Astrocyte (in vitro differentiated cells and primary cell): Measurements from ENCODE around the gene MCM3AP. TPM values are rescaled to one million over a fixed set of nuclear protein-coding genes. Genes with fewer than 3 reads are reported as not detected.

Experiments used
- DNase-seq: peaks from one replicate; pipeline ENCODE4 v3.0.0-alpha.2; 2010; ENCODE audit warnings: low read depth
- FAIRE-seq: peaks from 2 replicates; lab custom pipeline; 2011; peaks lifted over from hg19 to GRCh38; lab: Jason Lieb, UNC
- H2AFZ ChIP-seq: 2 replicates; pipeline ENCODE4 v1.6.0; 2012; ENCODE audit warnings: low read depth, low read length, inconsistent platforms
- H3K27ac ChIP-seq: 2 replicates; pipeline ENCODE4 v1.5.1; 2011; ENCODE audit warnings: low read depth, low read length, inconsistent platforms
- H3K27me3 ChIP-seq: 2 replicates; pipeline ENCODE4 v1.6.0; 2011; ENCODE audit warnings: low read length, inconsistent platforms; ENCODE audit not compliant: insufficient read depth
- H3K36me3 ChIP-seq: 2 replicates; pipeline ENCODE4 v1.5.1; 2011; ENCODE audit warnings: low read length, inconsistent platforms; ENCODE audit not compliant: insufficient read depth
- H3K4me1 ChIP-seq: 2 replicates; pipeline ENCODE4 v1.5.1; 2011; ENCODE audit warnings: low read length, inconsistent platforms; ENCODE audit not compliant: insufficient read depth
- H3K4me2 ChIP-seq: 2 replicates; pipeline ENCODE4 v1.6.0; 2012; ENCODE audit warnings: low read length, inconsistent platforms
- H3K4me3 ChIP-seq: 2 replicates; pipeline ENCODE4 v1.5.1; 2011; ENCODE audit warnings: low read depth, mild to moderate bottlenecking, low read length, inconsistent platforms; ENCODE audit not compliant: insufficient read depth
- H3K79me2 ChIP-seq: 2 replicates; pipeline ENCODE4 v1.6.0; 2012; ENCODE audit warnings: mild to moderate bottlenecking, low read length, inconsistent platforms; ENCODE audit not compliant: insufficient read depth
- H3K9ac ChIP-seq: 2 replicates; pipeline ENCODE4 v1.6.0; 2012; ENCODE audit warnings: mild to moderate bottlenecking, low read length, inconsistent platforms
- H3K9me3 ChIP-seq: 2 replicates; pipeline ENCODE4 v1.5.1; 2012; ENCODE audit warnings: low read depth, mild to moderate bottlenecking, low read length, inconsistent platforms; ENCODE audit not compliant: insufficient read depth
- H4K20me1 ChIP-seq: 2 replicates; pipeline ENCODE4 v1.6.0; 2012; ENCODE audit warnings: low read length, inconsistent platforms; ENCODE audit not compliant: insufficient read depth
- H3K27ac Mint-ChIP-seq: one replicate; pipeline ENCODE4 v1.8.0; 2021; ENCODE audit warnings: mild to moderate bottlenecking, mixed read lengths; ENCODE audit not compliant: unreplicated experiment
- H3K27me3 Mint-ChIP-seq: one replicate; pipeline ENCODE4 v1.8.0; 2021; ENCODE audit warnings: low read depth, mixed read lengths; ENCODE audit not compliant: unreplicated experiment
- H3K36me3 Mint-ChIP-seq: one replicate; pipeline ENCODE4 v1.8.0; 2021; ENCODE audit warnings: low read depth, mixed read lengths; ENCODE audit not compliant: unreplicated experiment
- H3K4me1 Mint-ChIP-seq: one replicate; pipeline ENCODE4 v1.8.0; 2021; ENCODE audit warnings: low read depth, mixed read lengths; ENCODE audit not compliant: unreplicated experiment
- H3K4me3 Mint-ChIP-seq: one replicate; pipeline ENCODE4 v1.8.0; 2021; ENCODE audit warnings: mild to moderate bottlenecking, moderate library complexity, mixed read lengths; ENCODE audit not compliant: unreplicated experiment
- H3K9me3 Mint-ChIP-seq: one replicate; pipeline ENCODE4 v1.8.0; 2021; ENCODE audit warnings: mild to moderate bottlenecking, mixed read lengths; ENCODE audit not compliant: unreplicated experiment
- CTCF ChIP-seq: IDR thresholded peaks from 2 replicates; pipeline ENCODE4 v1.5.1; 2011; ENCODE audit warnings: low read depth, mild to moderate bottlenecking, inconsistent platforms, low read length, moderate library complexity; ENCODE audit not compliant: insufficient read depth
- EZH2 ChIP-seq: IDR thresholded peaks from 2 replicates; pipeline ENCODE4 v1.6.1; 2012; ENCODE audit warnings: mild to moderate bottlenecking, low read length, inconsistent platforms; ENCODE audit not compliant: insufficient read depth
- total RNA-seq: library from RNA; stranded (reverse); gene quantifications from 2 replicates; pipeline ENCODE4 v1.2.1, GENCODE V29; 2021

MCM3AP gene
- total RNA-seq, 1 donor from 2014 or later, result 84.2 TPM

GRCh38 chr21:46289655-46290179, 4.3 kb upstream of the MCM3AP start:
- Histone ChIP-seq H3K4me2 (no peak overlapping the region), H3K27me3 (no peaks in the 10 kb centered on the region), H4K20me1 (peaks cover 11% of the 10 kb centered on the region), H3K79me2 (peaks cover 22% of the 10 kb centered on the region), H3K4me3 (no peak overlapping the region), H2AFZ (no peak overlapping the region), H3K9me3 (no peaks in the 10 kb centered on the region), H3K27ac (no peak overlapping the region), H3K4me1 (peaks cover 11% of the 10 kb centered on the region), H3K36me3 (no peaks in the 10 kb centered on the region), H3K9ac (no peak overlapping the region)
- DNase-seq (no peak), FAIRE-seq (no peak)
- no peak for TF ChIP-seq EZH2
- TF ChIP-seq CTCF, result no peak
- no peak overlapping the region for H3K27ac Mint-ChIP-seq
- H3K4me3 Mint-ChIP-seq, result no peak overlapping the region
- peaks cover 5% of the 10 kb centered on the region for H3K36me3 Mint-ChIP-seq
- H3K4me1 Mint-ChIP-seq, result peaks cover 12% of the 10 kb centered on the region
- no peaks in the 10 kb centered on the region for H3K9me3 Mint-ChIP-seq
- no peaks in the 10 kb centered on the region for H3K27me3 Mint-ChIP-seq

GRCh38 chr21:46287541-46287940, 2.1 kb upstream of the MCM3AP start:
- no peaks in the 10 kb centered on the region for H3K9me3 Mint-ChIP-seq
- Histone ChIP-seq H3K36me3 (no peaks in the 10 kb centered on the region), H4K20me1 (peaks cover 31% of the 10 kb centered on the region), H3K9ac (peak overlapping the region; percentile 94), H3K4me2 (peak overlapping the region; percentile 96), H2AFZ (no peak overlapping the region), H3K79me2 (peaks cover 44% of the 10 kb centered on the region), H3K4me1 (peaks cover 21% of the 10 kb centered on the region), H3K27ac (no peak overlapping the region), H3K9me3 (no peaks in the 10 kb centered on the region), H3K27me3 (no peaks in the 10 kb centered on the region), H3K4me3 (peak overlapping the region; percentile 86)
- peaks cover 22% of the 10 kb centered on the region for H3K4me1 Mint-ChIP-seq
- TF ChIP-seq EZH2 (no peak), CTCF (no peak)
- H3K27me3 Mint-ChIP-seq, result no peaks in the 10 kb centered on the region
- DNase-seq (no peak), FAIRE-seq (no peak)
- peak overlapping the region; percentile 94 for H3K4me3 Mint-ChIP-seq
- no peak overlapping the region for H3K27ac Mint-ChIP-seq
- H3K36me3 Mint-ChIP-seq, result peaks cover 8% of the 10 kb centered on the region

GRCh38 chr21:46286648-46287002, 1.2 kb upstream of the MCM3AP start:
- H3K4me1 Mint-ChIP-seq, result peaks cover 22% of the 10 kb centered on the region
- H3K27ac ChIP-seq, result peak overlapping the region; percentile 87
- no peaks in the 10 kb centered on the region for H3K27me3 Mint-ChIP-seq
- H4K20me1 ChIP-seq, result peaks cover 37% of the 10 kb centered on the region
- H3K4me3 ChIP-seq, result peak overlapping the region; percentile 86
- no peaks in the 10 kb centered on the region for H3K9me3 Mint-ChIP-seq
- H3K27ac Mint-ChIP-seq, result peak overlapping the region; percentile 97
- peak overlapping the region; percentile 94 for H3K4me3 Mint-ChIP-seq
- peaks cover 21% of the 10 kb centered on the region for H3K4me1 ChIP-seq
- no peaks in the 10 kb centered on the region for H3K9me3 ChIP-seq
- DNase-seq (peak; percentile 55), FAIRE-seq (no peak)
- peaks cover 8% of the 10 kb centered on the region for H3K36me3 Mint-ChIP-seq
- no peaks in the 10 kb centered on the region for H3K27me3 ChIP-seq
- peak overlapping the region; percentile 94 for H3K9ac ChIP-seq
- H3K79me2 ChIP-seq, result peaks cover 53% of the 10 kb centered on the region
- H2AFZ ChIP-seq, result peak overlapping the region; percentile 71
- TF ChIP-seq EZH2, result no peak
- no peak for TF ChIP-seq CTCF
- H3K36me3 ChIP-seq, result no peaks in the 10 kb centered on the region
- peak overlapping the region; percentile 96 for H3K4me2 ChIP-seq
